ENCODE measurements around the gene TMEM38A.
"Not testable (repeated sequence)": the region's sequence is repeated elsewhere in the genome, so short reads cannot be mapped to it uniquely, and the experiment has no call there.

TMEM38A gene

GRCh38 chr19:16702123-16702522 lies 41.2 kb downstream of the TMEM38A start:
- no peak for TF ChIP-seq CTCF (IDR thresholded peaks at IDR 0.05)
- Histone ChIP-seq H3K27ac (no peak overlapping the region), H3K27me3 (peaks cover 30% of the 10 kb centered on the region), H3K9me3 (no peaks in the 10 kb centered on the region), H3K4me1 (ENCODE audit: control insufficient read depth in 1 of 2, insufficient read depth in 1 of 2, low read depth in 1 of 2, low read length in 1 of 2) (no peaks in the 10 kb centered on the region), H3K36me3 (no peaks in the 10 kb centered on the region), H3K4me3 (ENCODE audit: low read depth in 1 of 2, low read length in 1 of 2) (no peak overlapping the region)

- Histone ChIP-seq H3K27me3 (peaks cover 29% of the 10 kb centered on the region), H3K27ac (no peak overlapping the region), H3K4me1 (ENCODE audit: control insufficient read depth in 1 of 2, insufficient read depth in 1 of 2, low read depth in 1 of 2, low read length in 1 of 2) (no peaks in the 10 kb centered on the region), H3K9me3 (no peaks in the 10 kb centered on the region), H3K36me3 (no peaks in the 10 kb centered on the region), H3K4me3 (ENCODE audit: low read depth in 1 of 2, low read length in 1 of 2) (no peak overlapping the region)
- TF ChIP-seq CTCF (IDR thresholded peaks at IDR 0.05): no peak
These were observed 42.7 kb downstream of the TMEM38A start for GRCh38 chr19:16703677-16704076.

DNA sequence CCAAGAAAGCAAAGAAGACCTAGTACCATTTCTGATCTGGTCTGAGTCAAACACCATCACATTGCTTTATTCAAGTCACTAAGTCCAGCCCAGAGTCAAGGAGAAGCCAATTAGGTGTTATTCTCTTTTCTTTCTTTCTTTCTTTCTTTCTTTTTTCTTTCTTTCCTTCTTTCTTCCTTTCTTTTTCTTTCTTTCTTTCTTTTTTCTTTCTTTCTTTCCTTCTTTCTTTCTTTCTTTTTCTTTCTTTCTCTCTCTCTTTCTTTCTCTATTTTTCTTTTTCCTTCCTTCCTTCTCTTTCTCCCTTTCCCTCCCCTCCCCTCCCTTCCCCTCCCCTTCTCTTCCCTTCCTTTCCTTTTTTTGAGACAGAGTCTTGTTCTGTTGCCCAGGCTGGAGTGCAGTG lies 49.9 kb downstream of the TMEM38A start:
- peaks cover 21% of the 10 kb centered on the region for H3K27me3 ChIP-seq
- H3K27ac ChIP-seq; H3K36me3 ChIP-seq; H3K4me1 ChIP-seq (ENCODE audit: control insufficient read depth in 1 of 2, insufficient read depth in 1 of 2, low read depth in 1 of 2, low read length in 1 of 2); H3K4me3 ChIP-seq (ENCODE audit: low read depth in 1 of 2, low read length in 1 of 2); H3K9me3 ChIP-seq: not testable (repeated sequence)

- H3K36me3 ChIP-seq; H3K9me3 ChIP-seq; H3K4me1 ChIP-seq (ENCODE audit: control insufficient read depth in 1 of 2, insufficient read depth in 1 of 2, low read depth in 1 of 2, low read length in 1 of 2); H3K4me3 ChIP-seq (ENCODE audit: low read depth in 1 of 2, low read length in 1 of 2); H3K27ac ChIP-seq: not testable (repeated sequence)
- peaks cover 15% of the 10 kb centered on the region for H3K27me3 ChIP-seq
These were observed 51.4 kb downstream of the TMEM38A start for GRCh38 chr19:16712295-16712694.

DNA sequence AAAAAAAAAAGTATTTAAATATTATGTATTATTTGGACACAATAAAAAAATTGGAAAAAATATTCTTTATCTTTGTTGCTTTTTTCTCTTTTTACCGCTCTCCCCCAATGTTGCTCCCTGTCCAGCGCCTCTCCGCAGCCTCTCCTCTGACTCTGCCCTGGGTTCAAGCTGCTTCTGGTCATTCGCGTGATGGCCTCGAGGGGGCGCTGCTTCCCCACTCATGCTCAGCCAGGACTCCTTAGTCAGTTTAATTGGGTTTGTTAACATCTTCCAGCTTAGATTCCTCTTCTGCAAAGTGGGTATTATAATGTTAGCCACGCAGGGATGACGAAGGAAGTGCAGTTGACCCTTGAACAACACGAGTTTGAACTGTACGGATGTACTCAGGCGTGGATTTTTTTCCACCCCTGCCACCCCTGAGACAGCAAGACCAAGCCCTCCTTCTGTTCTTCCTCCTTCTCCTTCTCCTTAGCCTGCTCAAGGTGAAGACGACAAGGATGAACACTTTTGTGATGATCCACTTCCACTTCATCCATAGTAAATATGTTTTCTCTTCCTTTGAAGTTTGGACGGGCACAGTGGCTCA lies 53.9 kb downstream of the TMEM38A start:
- no peaks in the 10 kb centered on the region for H3K9me3 ChIP-seq
- peak; percentile 76 for TF ChIP-seq CTCF (IDR thresholded peaks at IDR 0.05)
- H3K36me3 ChIP-seq: no peaks in the 10 kb centered on the region
- H3K27ac ChIP-seq: no peak overlapping the region
- no peaks in the 10 kb centered on the region for H3K4me1 ChIP-seq (ENCODE audit: control insufficient read depth in 1 of 2, insufficient read depth in 1 of 2, low read depth in 1 of 2, low read length in 1 of 2)
- H3K27me3 ChIP-seq: peaks cover 23% of the 10 kb centered on the region
- no peak overlapping the region for H3K4me3 ChIP-seq (ENCODE audit: low read depth in 1 of 2, low read length in 1 of 2)

GRCh38 chr19:16715611-16716010 lies 54.7 kb downstream of the TMEM38A start:
- H3K4me3 ChIP-seq (ENCODE audit: low read depth in 1 of 2, low read length in 1 of 2): no peak overlapping the region
- no peaks in the 10 kb centered on the region for H3K36me3 ChIP-seq
- H3K27ac ChIP-seq: no peak overlapping the region
- no peaks in the 10 kb centered on the region for H3K9me3 ChIP-seq
- no peaks in the 10 kb centered on the region for H3K4me1 ChIP-seq (ENCODE audit: control insufficient read depth in 1 of 2, insufficient read depth in 1 of 2, low read depth in 1 of 2, low read length in 1 of 2)
- TF ChIP-seq CTCF (IDR thresholded peaks at IDR 0.05): no peak
- H3K27me3 ChIP-seq: peaks cover 19% of the 10 kb centered on the region

DNA sequence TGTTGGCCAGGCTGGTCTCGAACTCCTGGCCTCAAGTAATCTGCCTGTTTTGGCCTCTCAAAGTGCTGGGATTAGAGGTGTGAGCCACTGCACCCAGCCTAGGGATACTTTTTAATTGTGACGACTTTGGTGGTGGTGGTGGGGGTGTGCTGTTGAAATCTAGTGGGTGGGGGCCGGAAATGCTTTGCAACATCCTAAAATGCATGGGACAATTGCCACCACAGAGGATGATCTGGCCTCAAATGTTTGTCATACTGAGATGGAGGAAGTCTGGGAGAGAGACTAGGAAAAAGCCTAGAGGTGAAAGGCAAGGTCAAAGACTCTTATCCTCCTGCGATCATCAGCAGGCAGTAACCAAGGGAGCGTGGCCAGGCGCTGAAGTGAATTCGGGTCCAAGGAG lies 60.1 kb downstream of the TMEM38A start:
- no peaks in the 10 kb centered on the region for H3K4me1 ChIP-seq (ENCODE audit: control insufficient read depth in 1 of 2, insufficient read depth in 1 of 2, low read depth in 1 of 2, low read length in 1 of 2)
- no peak for TF ChIP-seq CTCF (IDR thresholded peaks at IDR 0.05)
- no peaks in the 10 kb centered on the region for H3K36me3 ChIP-seq
- no peak overlapping the region for H3K27ac ChIP-seq
- H3K27me3 ChIP-seq: peaks cover 11% of the 10 kb centered on the region
- no peak overlapping the region for H3K4me3 ChIP-seq (ENCODE audit: low read depth in 1 of 2, low read length in 1 of 2)
- no peaks in the 10 kb centered on the region for H3K9me3 ChIP-seq

Data from neutrophil (primary cell).